HT-29 (cell line): Measurements from ENCODE around the gene GTPBP3. TPM values are rescaled to one million over a fixed set of nuclear protein-coding genes. Genes with fewer than 3 reads are reported as not detected.
"Not testable (repeated sequence)": the region's sequence is repeated elsewhere in the genome, so short reads cannot be mapped to it uniquely, and the experiment has no call there.

Source experiments
- DNase-seq: peaks from one replicate; pipeline ENCODE4 v3.0.0-alpha.2; 2015; ENCODE audit warnings: low spot score
- total RNA-seq: library from RNA; depleted of rRNA; stranded (reverse); fragments of >200 nt; shearing (Covaris generic); gene quantifications from 2 replicates; pipeline ENCODE4 v1.2.3, GENCODE V29; 2014

GTPBP3 gene
- total RNA-seq, 1 experiment from 2014 or later = 64.4 TPM

DNA sequence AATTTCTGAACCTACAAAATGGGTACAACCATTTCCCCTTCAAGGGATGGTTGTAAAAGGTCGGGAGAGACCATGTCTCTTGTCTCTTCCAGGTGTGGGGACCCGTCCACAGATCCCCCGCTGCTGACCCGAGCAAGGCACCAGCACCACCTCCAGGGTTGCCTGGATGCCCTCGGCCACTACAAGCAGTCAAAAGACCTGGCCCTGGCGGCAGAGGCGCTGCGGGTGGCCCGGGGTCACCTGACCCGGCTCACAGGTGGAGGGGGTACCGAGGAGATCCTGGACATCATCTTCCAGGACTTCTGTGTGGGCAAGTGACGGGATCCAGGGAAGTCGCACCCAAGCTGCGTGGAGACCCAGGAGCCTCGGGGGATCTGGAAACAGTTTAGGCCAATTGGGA, 4.0 kb downstream of the GTPBP3 start:
- DNase-seq = no peak

DNA sequence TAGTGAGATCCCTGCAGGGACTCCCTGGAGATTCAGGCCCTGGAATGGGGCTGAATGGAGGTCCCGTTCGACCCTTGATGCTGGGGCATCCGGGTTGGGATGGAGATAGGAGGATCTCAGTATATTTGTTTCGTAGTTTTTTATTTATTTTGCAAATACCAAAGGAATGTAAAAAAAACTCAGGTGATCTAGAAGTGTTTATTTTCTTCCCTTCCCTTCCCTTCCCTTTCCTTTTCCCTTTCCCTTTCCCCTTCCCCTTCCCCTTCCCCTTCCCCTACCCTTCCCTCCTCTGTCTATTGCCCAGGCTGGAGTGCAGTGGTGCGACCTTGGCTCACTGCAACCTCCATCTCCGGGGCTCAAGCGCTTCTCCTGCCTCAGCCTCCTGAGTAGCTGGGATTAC, 4.5 kb downstream of the GTPBP3 start:
- no peak for DNase-seq

DNA sequence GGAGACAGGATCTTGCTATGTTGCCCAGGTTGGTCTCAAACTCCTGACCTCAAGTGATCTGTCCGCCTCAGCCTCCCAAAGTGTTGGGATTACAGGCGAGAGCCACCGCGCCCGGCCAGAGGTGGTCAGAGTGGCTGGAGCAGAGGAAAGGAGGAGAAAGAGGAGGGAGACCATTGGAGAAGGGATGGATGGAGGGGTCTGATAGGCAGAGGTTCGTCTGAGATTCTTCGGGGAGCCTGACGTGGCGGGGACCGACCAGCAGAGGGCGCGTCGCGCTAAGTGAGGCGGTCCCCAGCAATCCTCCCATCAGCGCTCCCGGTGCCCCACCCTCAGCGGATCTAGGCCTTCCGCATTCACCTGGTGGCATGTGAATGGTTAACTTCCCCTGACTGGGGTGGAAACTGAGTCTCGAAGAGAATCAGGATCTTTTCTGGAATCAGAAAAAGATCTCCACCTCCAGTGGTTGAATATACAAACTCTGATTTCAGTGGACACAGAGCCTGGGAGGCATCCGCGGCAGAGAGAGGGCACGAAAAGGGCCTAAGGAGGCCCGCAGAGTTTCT, 8.8 kb downstream of the GTPBP3 start:
- peak; percentile 79 for DNase-seq

DNA sequence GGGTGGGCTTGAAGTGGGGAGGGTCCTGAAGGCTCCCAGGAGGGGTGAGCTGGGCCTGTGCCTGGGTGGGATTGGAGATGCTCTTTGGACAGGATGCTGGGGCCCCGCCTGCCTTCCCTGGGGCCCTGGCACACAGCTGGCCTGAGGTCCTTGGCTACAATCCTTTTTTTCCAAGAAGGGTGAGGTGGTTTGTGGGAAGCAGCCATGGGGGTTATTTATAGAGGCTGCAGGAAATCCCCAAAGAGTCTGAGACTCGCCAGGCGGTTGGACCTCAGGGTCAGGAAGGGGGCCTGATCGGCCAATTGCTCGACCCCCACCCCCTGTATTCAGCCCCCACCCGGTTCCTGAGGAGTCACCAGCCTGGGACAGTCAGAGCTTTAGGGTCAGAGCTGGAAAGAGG, 10.0 kb downstream of the GTPBP3 start:
- DNase-seq = no peak

DNA sequence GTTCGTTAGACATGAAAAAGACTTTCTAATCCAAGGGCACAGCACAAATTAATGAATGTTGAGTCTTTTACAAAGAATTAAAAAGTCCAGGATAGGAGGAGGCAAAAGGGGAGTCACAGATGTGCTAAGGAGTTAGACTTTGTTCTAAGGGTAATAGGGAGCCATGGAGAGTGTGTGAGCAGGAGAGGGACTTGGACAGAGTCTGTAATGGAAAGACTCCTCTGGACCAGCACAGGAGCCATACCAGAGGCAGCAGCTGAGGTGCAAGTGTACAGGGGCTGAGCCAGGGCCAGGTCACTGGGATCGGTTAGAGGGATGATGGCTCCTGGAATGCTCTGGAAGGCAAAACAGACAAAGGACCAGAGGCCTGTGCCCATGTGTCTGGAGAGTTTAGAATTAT, 10.5 kb downstream of the GTPBP3 start:
- no peak for DNase-seq

DNA sequence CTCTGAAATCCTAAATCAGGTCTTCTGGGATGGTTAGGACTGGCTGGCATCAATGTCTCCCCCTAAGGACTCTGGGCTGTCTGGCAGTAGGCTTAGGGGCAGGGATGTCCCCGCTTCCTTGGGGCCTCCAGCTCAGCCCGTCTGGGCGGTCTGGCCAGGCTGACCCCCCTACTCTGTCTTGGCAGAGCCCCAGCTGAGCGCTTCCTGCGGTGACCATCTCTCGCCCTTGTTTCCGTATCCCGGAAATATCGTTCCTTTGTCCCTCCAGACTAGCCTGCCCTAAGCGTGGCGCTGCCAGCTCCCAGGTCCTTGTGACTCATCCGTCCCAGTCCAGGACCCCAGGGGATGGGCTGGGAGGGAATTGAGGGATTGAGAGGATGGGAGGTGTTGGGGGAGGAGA, 11.3 kb downstream of the GTPBP3 start:
- no peak for DNase-seq

DNA sequence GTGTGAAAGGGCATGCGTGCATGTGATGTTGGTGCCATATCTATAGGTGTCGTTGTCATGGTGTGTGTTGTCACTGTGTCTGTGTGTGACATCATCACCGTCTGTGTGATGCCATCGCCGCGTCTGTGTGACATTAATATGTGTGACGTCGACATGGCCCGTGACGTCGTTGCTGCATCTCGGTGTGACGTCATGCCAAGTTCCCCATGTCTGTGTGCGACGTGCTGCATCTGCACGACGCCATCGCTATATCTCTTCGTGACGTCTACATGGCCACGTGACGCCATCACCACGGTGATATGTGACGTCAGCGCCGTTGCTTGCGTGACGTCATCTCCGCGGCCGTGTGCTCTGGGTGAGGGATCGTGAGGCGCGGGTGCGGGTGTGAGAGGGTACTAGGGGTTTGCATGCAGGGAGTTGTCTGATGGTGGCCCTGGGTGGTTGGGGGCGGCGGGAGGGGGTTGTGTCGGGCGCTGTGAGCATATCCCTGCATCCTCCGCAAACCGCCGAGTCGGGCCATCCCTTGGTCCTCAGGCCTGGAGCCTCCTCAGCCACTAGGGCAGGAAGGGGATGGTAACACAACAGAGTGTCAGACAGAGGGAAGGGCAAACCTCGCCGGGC, 14.6 kb downstream of the GTPBP3 start:
- DNase-seq = no peak

DNA sequence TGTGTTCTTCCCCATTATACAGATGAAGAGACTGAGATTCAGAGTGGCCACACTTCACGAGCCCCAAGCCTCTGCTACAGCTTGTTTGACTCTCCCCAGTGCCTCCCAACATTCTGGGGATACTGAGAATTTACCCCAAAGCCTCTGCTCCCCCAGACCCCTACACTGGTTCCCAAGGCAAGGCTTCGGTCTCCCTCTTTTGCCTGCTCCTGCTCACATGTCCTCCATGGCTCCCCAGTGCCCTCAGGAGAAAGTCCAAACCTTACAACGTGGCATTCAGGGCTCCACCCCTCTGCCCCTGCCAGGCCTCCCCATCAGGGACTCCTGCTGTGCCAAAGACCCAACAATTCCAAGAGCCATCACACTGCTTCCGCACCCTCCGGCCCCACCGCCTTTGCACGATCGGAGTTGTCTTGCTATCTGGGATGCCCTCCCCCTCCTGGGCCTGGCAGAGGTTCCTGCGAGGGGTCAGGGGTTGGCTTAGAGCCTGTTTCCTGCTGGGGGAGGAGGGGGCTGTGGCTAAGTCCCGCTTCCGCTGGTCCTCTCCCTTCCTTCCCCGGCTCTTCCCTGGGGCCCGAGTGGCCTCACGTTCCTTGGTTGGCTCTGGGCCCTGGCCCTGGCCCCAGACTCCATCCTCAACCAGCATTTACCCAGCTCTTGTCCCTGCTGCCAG, 15.4 kb downstream of the GTPBP3 start:
- DNase-seq = no peak

DNA sequence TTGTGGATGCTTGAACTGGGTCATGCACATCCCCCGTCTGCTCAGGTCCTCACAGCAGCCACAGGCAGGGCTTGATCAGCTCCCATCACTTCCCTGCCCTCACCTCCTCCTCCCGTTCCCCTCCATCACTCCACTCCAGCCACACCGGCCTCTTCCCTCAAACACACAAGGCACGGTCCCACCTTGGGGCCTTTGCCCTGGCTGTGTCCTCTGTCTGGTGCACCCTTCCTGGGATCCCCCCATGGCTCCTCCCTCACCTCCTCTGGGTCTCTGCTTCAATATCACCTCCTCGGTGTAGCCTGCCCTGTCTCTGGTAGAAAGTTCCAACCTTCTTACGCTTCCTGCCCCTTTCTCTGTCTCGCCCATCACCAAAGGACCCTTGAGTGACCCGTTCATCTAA, 16.0 kb downstream of the GTPBP3 start:
- no peak for DNase-seq

DNA sequence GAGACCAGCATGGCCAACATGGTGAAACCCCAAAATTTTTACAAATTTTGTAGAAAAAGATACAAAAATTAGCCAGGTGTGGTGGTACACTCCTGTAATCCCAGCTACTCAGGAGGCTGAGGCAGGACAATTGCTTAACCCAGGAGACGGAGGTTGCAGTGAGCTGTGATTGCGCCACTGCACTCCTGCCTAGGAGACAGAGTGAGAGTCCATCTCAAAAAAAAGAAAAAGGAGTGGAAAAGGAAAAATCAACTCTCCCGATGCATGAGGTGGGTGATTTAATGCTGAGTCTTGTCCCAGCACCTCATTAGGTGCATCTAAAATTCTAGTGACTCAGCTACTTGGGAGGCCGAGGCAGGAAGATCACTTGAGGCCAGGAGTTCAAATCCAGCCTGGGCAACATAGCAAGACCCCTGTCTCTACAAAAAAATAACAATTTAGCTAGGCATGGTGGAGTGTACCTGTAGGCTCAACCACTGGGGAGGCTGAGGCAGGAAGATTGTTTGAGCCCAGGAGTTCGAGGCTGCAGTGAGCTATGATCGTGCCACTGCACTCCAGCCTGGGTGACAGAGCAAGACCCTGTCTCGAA, 19.8 kb downstream of the GTPBP3 start:
- DNase-seq = no peak

DNA sequence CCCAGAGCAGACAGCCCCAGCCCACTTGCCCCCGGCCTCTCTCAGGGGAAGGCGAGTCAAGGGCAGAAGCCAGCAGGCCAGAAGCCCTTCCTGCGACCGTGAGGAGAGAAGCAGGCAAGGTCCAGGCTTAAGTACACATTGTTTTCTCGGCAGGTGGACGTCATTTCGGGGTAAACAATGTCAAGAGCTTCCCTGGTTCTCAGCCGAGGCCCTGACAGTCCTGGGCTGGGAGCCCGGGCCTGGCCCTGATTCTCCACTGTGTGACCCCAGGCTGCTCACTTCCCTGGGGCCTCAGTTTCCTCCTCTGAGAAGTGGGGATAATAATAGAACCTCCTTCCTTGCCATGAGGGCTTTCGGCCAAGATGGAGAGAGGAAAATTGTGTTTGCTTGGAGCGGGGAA, 20.4 kb downstream of the GTPBP3 start:
- no peak for DNase-seq

DNA sequence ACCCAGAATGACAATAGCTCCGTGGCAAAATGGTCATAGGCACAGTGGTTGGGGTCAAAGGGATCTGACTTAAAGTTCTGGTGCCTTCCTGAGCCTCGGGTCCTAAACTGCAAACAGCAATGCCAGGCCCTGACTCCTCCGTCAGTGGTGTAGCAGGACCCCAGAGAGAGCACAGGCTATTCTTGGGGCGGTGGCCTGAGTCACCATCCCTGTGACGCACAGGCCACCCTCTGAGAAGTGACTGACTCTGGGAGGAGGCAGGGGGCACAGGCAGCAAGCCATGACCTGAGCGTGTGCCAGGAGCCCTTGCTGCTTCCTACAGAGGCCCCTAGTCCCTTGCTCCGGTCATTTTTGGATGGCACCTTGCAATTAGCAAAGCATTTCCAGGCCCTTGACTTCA, 21.0 kb downstream of the GTPBP3 start:
- no peak for DNase-seq

DNA sequence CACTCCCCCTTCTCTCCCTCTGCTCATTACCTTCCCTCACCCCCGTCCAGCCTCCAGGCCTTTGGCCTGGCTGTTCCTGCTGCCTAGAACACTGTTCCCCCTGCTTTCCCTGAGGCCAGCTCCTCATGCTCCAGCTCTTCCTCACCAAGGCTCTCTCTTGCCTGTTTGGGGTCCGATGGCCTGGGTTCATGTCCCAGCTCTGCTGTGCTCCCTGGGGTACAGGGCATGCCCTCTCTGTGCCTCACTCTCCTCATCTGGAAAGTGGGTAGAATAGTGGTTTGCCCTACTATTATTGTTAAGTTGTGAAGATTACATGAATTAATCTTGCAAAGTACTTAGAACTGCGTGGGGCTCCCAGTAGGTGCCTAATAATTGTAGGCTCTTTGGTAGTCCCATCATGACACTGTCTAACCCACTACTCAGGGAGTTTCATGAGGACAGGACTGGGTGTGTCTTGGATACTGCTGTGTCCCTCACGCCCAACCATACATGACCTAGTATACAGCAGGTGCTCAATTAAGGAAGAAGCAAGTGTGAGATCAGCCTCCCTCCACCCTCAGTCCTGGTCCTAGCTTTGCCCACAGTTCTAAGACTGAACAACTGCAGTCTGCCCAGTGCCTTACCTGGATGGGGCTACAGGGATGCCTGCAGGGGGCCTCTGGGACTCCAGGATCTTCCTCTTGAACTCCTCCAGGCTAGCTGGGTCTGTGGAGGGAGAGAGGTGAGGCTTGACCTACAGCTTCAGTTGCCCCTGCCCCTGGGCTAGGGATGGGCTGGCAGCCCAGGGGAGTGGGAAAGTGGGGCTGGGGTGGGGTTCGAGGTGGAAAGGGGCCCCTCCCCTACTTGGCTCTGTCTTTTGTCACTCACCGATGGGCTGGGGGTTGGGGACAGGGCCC, 22.8 kb downstream of the GTPBP3 start:
- no peak for DNase-seq

DNA sequence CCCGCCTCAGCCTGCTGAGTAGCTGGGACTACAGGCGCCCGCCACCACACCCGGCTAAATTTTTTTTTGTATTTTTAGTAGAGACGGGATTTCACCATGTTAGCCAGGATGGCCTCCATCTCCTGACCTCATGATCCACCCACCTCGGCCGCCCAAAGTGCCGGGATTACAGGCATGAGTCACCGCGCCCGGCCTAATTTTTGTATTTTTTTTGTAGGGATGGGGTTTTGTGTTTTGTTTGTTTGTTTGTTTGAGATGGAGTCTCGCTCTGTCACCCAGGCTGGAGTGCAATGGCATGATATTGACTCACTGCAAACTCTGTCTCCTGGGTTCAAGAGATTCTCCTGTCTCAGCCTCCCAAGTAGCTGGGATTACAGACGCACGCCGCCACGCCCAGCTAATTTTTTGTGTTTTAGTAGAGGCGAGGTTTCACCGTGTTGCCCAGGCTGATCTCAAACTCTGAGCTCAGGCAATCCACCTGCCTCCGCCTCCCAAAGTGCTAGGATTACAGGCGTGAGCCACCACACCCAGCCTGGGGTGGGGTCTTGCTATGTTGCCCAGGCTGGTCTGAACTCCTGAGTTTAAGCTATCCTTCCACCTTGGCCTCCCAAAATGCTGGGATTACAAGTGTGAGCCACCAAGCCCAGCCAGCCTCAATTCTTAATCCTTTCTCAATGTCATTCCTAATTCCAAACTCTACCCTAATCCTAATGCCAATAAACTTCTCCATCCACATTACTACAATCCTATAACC, 26.7 kb downstream of the GTPBP3 start:
- not testable (repeated sequence) for DNase-seq

DNA sequence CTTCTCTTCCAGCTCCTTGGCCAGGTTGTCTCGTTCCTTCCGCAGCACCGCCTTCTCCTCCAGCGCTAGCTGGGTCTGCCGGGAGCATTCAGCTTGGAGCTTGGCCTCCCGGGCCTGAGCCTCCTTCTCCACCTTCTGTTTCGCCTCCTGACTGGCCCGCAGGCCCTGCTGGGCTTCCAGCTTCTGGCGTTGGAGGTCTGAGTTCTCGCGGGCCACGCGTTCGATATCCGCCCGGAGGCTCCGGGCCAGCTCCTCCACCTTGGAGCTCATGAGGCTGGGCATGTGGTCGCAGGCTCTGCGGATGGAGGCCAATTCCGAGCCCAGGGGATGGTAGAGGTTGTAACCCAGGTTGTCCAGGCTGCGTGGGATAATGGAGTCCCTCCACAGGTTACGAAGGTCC, 28.0 kb downstream of the GTPBP3 start:
- no peak for DNase-seq

DNA sequence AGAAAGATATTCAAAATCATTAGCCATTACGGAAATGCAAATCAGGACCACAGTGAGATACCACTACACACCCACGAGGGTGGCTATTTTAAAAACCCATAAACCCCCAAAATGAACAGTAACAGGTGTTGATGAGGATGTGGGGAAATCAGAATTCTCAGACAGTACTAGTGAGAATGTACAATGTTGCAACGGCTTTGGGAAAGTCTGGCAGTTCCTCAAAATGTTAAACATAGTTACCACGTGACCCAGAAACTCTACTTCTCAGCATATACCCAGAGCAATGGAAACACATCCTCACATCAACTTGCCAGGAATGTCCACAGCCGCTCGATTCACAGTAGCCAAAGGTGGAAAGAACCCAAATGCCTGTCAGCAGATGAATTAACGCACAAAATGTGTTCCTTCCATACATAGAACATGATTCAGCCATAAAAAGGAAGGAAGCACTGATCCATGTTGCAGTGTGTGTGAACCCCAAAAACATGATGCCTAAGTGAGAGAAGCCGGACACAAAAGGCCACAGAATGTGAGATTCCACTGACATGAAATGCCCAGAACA, 32.8 kb downstream of the GTPBP3 start:
- DNase-seq = no peak

DNA sequence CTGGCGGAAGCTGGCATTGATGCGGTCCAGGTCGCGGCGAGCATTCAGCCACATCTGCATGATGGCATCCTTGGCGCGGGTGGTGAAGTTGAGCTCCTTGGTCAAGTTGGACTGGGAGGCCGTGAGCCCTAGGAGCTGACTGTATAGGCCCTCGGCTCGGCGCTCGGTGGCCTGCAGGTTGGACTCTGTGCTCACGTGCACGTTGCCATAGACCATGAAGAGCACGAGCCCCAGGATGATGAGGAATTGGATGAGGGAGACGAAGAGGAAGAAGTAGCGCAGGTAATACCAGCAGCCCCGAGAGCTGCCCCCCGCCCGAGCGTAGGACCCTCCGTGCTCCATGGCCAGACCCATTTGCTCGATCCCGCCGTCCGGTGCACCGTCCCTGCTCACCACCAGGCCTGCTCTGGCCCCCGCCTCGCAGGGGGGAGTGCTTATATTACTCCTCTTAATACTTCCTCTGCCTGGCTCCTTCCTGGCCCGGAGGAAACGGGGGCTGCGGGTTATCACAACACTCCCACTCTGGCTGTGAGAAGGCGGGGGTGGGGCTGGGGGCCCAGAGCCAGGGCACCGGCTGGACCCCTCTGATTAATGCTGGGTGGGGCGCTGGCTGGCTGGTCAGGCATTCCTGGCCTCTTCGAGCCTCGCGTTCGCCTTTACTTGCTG, 39.7 kb downstream of the GTPBP3 start, which contains the start of gene PLVAP:
Gene PLVAP, minus strand, starts transcription at position 408 of the 666 bp plus-strand sequence. Its CDS starts 54 bp downstream, at position 354.
- DNase-seq = no peak

DNA sequence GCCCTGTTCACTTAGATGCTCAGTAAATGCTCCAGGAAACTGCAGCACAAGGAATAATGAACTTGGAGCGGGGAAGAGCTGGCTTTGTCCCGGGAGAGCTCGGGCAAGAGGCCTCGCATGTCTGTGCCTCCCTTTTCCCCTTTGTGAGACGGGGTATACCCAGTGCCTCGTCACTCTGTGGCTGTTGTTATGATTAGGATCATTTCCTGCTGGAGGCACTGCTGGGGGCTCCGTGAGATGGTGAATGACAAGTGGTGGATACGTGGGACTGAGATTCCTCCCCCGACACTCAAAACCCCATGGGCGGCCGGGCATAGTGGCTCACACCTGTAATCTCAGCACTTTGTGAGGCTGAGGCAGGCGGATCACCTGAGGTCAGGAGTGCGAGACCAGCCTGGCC, 40.9 kb downstream of the GTPBP3 start:
- no peak for DNase-seq

DNA sequence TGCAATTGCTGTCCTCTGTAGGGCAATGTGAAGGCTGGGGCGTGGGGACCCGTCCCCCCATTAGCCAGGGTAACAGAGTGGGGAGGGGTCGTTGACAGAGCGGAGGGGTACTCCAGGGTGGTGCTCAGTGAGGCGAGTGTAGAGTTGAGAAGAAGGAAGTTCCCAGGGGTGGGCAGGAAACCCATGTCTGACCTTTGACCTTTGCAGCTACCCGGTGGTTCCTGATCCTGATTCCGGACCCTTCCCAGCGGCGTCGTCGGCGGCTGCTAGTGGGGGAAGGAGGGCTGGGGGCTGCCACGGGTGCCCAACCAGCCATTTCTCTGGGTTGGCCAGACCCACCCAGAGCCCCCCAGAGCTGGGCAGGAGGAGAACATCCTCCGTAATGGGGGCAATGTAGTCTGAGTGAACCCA, 41.9 kb downstream of the GTPBP3 start:
- no peak for DNase-seq
